Natural killer cell (primary cell): Measurements from ENCODE around the gene CSRP1. TPM values are rescaled to one million over a fixed set of nuclear protein-coding genes. Genes with fewer than 3 reads are reported as not detected.

Experiments used
- ATAC-seq, 3 donors: fragments of 150-1000 bp in 2 of 3; fragments of 200-7000 bp in 1 of 3; cut with Tn5 transposase; 1 replicate in 1 of 3; 2 replicates in 2 of 3; pipeline ENCODE4 v1.10.0; 2021; ENCODE audit warnings: mild to moderate bottlenecking in 2 of 3, moderate library complexity in 2 of 3
- DNase-seq, 2 donors: peaks; one replicate each; pipeline versions ENCODE4 v3.0.0 to v3.0.0-alpha.2; 2013 to 2021; ENCODE audit warnings: mixed read lengths in 1 of 2
- H3K27ac ChIP-seq: one replicate; pipeline ENCODE4 v1.5.1; 2013; ENCODE audit warnings: mild to moderate bottlenecking, low read length
- H3K27me3 ChIP-seq: one replicate; pipeline ENCODE4 v1.6.1; 2013; ENCODE audit warnings: low read length; ENCODE audit not compliant: control insufficient read depth, insufficient read depth
- H3K36me3 ChIP-seq: one replicate; pipeline ENCODE4 v1.6.1; 2013; ENCODE audit warnings: low read length; ENCODE audit not compliant: control insufficient read depth, insufficient read depth
- H3K4me1 ChIP-seq: one replicate; pipeline ENCODE4 v1.6.1; 2013; ENCODE audit warnings: low read length; ENCODE audit not compliant: control insufficient read depth, insufficient read depth
- H3K4me3 ChIP-seq: one replicate; pipeline ENCODE4 v1.5.1; 2013; ENCODE audit warnings: low read length
- H3K9me3 ChIP-seq: one replicate; pipeline ENCODE4 v1.6.1; 2013; ENCODE audit warnings: low read length; ENCODE audit not compliant: control insufficient read depth, insufficient read depth
- H3K27ac Mint-ChIP-seq, 2 donors: one replicate each; pipeline ENCODE4 v1.8.0; 2022; ENCODE audit warnings: mild to moderate bottlenecking in 2 of 2, mixed read lengths in 2 of 2, moderate library complexity in 1 of 2
- H3K27me3 Mint-ChIP-seq, 2 donors: one replicate each; pipeline ENCODE4 v1.8.0; 2022; ENCODE audit warnings: low read depth in 2 of 2, mixed read lengths in 2 of 2
- H3K36me3 Mint-ChIP-seq: one replicate; pipeline ENCODE4 v1.8.0; 2022; ENCODE audit warnings: mixed read lengths
- H3K4me1 Mint-ChIP-seq, 2 donors: one replicate each; pipeline ENCODE4 v1.8.0; 2022; ENCODE audit warnings: mixed read lengths in 2 of 2
- H3K4me3 Mint-ChIP-seq: one replicate; pipeline ENCODE4 v1.8.0; 2022; ENCODE audit warnings: mild to moderate bottlenecking, moderate library complexity, mixed read lengths
- H3K9me3 Mint-ChIP-seq, 2 donors: one replicate each; pipeline ENCODE4 v1.8.0; 2022; ENCODE audit warnings: mixed read lengths in 2 of 2
- WGBS: methylation state at CpG from one replicate; pipeline ENCODE4 v1.1.7; 2013; ENCODE audit warnings: missing lambda C conversion rate; ENCODE audit not compliant: insufficient coverage; 5-methylcytosine and 5-hydroxymethylcytosine counted together
- intact Hi-C: fragments of 100-400 bp; cut with micrococcal nuclease; formaldehyde crosslinking; loops from one replicate; pipeline ENCODE4 v1.14.2; 2022
- total RNA-seq, 4 donors: library from RNA; stranded (reverse); fragments of 120-200 nt in 1 of 4; gene quantifications; one replicate each; pipeline versions ENCODE4 v1.2.3 to v1.2.4, GENCODE V29; 2013 to 2022
- TF ChIP-seq, protein P1 (sequence below): fragments of 200-600 bp; IDR thresholded peaks from one replicate; pipeline ENCODE4 v1.8.0; 2022; ENCODE audit warnings: antibody characterized with exemption

The CSRP1 gene
- total RNA-seq, 3 donors from 2014 or later (not counting 1 experiment from before 2014, with no cell fraction given) = 36.9 to 48.4 (median 44.1) TPM

DNA sequence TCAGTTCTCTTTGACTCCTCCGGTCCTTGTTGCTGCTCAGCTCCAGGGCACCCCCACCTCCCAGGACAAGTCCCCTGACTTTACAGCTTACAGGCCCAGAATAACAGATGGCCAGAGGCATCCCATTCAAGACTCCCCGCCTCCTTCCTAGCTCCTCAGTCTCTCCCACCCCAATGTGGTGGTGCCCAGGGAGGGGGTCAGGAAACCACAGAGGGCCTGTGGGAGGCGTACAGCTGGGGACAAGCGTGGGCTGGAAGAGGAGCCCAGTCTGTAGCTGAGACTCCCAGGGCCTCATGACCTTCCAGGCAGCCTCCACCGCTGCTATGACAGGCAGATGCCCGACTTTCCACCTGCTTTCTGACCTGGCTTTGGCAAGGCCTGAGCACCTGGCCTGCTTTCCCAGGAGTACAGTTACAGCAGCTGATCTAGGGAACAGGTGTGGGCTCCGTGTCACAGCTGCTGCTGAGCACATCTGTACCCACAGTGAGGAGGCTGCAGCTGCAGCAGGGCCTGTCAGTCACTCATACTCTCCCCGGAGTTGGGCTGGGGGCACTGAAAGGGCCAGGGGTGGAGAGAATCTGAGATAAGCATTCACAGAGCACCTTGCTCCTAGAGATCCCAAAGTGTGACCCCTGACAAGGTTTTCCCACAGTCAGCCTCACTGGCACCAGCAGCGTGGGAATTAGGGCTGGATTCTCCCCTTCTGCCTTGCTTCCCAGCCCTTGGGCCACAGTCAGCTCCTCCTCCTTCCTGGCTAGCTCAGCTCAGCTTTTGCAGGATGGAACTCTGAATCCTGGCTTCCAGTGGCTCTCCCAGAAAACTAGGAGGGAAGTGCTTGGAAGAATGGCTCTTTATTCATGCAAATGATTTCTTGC is 24.9 kb upstream of the CSRP1 start:
- WGBS = 49% methylated on average over 9 of the region's 9 CpGs
- H3K4me3 Mint-ChIP-seq = no peak overlapping the region
- Histone ChIP-seq H3K27ac (no peak overlapping the region), H3K4me1 (peaks cover 2% of the 10 kb centered on the region), H3K4me3 (no peak overlapping the region), H3K36me3 (no peaks in the 10 kb centered on the region), H3K9me3 (no peaks in the 10 kb centered on the region), H3K27me3 (no peaks in the 10 kb centered on the region)
- no peaks in the 10 kb centered on the region for H3K36me3 Mint-ChIP-seq
- H3K27me3 Mint-ChIP-seq = peaks cover 16 to 20% of the 10 kb centered on the region in 2 donors
- DNase-seq = no peak
- H3K4me1 Mint-ChIP-seq = peaks cover 0 to 4% of the 10 kb centered on the region in 2 donors
- H3K27ac Mint-ChIP-seq = no peak overlapping the region
- no peak for ATAC-seq
- intact Hi-C loops = no loop called here
- TF ChIP-seq, protein P1, sequence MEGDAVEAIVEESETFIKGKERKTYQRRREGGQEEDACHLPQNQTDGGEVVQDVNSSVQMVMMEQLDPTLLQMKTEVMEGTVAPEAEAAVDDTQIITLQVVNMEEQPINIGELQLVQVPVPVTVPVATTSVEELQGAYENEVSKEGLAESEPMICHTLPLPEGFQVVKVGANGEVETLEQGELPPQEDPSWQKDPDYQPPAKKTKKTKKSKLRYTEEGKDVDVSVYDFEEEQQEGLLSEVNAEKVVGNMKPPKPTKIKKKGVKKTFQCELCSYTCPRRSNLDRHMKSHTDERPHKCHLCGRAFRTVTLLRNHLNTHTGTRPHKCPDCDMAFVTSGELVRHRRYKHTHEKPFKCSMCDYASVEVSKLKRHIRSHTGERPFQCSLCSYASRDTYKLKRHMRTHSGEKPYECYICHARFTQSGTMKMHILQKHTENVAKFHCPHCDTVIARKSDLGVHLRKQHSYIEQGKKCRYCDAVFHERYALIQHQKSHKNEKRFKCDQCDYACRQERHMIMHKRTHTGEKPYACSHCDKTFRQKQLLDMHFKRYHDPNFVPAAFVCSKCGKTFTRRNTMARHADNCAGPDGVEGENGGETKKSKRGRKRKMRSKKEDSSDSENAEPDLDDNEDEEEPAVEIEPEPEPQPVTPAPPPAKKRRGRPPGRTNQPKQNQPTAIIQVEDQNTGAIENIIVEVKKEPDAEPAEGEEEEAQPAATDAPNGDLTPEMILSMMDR = no peak
- no peaks in the 10 kb centered on the region for H3K9me3 Mint-ChIP-seq

GRCh38 chr1:201530741-201531531 is 24.0 kb upstream of the CSRP1 start:
- Mint-ChIP-seq H3K4me3 (no peak overlapping the region), H3K27ac (no peak overlapping the region), H3K27me3 (peaks cover 8 to 13% of the 10 kb centered on the region in 2 donors), H3K9me3 (no peaks in the 10 kb centered on the region), H3K4me1 (no peaks in the 10 kb centered on the region), H3K36me3 (no peaks in the 10 kb centered on the region)
- no peaks in the 10 kb centered on the region for H3K9me3 ChIP-seq
- ATAC-seq = no peak
- H3K27ac ChIP-seq = no peak overlapping the region
- TF ChIP-seq, protein P1 = no peak
- H3K4me1 ChIP-seq = no peaks in the 10 kb centered on the region
- peak in 1 of 2 donors; percentile 28 for DNase-seq
- 59% methylated on average over 26 of the region's 26 CpGs for WGBS
- H3K36me3 ChIP-seq = no peaks in the 10 kb centered on the region
- no peak overlapping the region for H3K4me3 ChIP-seq
- intact Hi-C loops = no loop called here
- H3K27me3 ChIP-seq = no peaks in the 10 kb centered on the region

DNA sequence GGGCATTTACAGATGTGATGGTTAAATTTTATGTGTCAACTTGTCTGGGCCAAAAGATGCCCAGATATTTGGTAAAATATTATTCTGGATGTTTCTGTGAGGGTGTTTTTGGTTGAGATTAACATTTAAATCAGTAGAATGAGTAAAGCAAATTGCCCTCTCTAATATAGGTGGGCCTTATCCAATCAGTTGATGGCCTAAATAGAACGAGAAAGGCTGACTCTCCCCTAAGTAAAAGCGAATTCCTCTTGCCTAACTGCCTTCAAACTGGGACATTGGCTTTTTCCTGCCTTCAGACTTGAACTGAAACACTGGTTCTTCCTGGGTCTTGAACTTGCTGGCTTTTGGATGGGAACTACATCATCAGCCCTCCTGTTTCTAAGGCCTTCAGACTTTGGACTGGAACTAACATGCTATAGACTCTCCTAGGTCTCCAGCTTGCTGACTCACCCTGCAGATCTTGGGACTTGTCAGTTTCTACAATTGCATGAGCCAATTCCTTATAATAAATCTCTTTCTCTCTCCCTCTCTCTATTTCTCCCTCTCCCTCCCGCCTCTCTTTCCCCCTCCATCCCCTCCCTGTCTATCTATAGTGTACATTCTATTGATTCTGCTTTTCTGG is 21.8 kb upstream of the CSRP1 start:
- Histone ChIP-seq H3K4me1 (no peaks in the 10 kb centered on the region), H3K27ac (no peak overlapping the region), H3K4me3 (no peak overlapping the region), H3K27me3 (no peaks in the 10 kb centered on the region), H3K36me3 (no peaks in the 10 kb centered on the region), H3K9me3 (no peaks in the 10 kb centered on the region)
- ATAC-seq = no peak
- DNase-seq = no peak
- peaks cover 0 to 4% of the 10 kb centered on the region in 2 donors for H3K27me3 Mint-ChIP-seq
- no peaks in the 10 kb centered on the region for H3K4me1 Mint-ChIP-seq
- H3K36me3 Mint-ChIP-seq = no peaks in the 10 kb centered on the region
- intact Hi-C loops = no loop called here
- no peak overlapping the region for H3K4me3 Mint-ChIP-seq
- TF ChIP-seq, protein P1 = no peak
- no peak overlapping the region for H3K27ac Mint-ChIP-seq
- H3K9me3 Mint-ChIP-seq = peaks cover 0 to 3% of the 10 kb centered on the region in 2 donors
- 98% methylated on average over 3 of the region's 3 CpGs for WGBS
